NB4 (cell line): Measurements from ENCODE around the gene SLC6A18.
A peak's percentile ranks its signal among the peaks of the same experiment; 100 is the strongest.

Experiments used
- DNase-seq: peaks from one replicate; pipeline ENCODE4 v3.0.0; 2010; ENCODE audit warnings: low read depth
- H3K4me3 ChIP-seq: one replicate; pipeline ENCODE4 v1.5.1; 2011; ENCODE audit warnings: mild to moderate bottlenecking, low read depth, low read length, moderate library complexity
- CTCF ChIP-seq: IDR thresholded peaks from one replicate; pipeline ENCODE4 v1.5.1; 2012; ENCODE audit warnings: low read depth, low read length
- MYC ChIP-seq: IDR thresholded peaks from 2 replicates; pipeline ENCODE4 v1.6.1; 2011; ENCODE audit warnings: low read depth, low read length
- POLR2A ChIP-seq: IDR thresholded peaks from 2 replicates; pipeline ENCODE4 v1.6.1; 2011; ENCODE audit warnings: mild to moderate bottlenecking; ENCODE audit not compliant: insufficient read length; ENCODE audit errors: extremely low read depth
- TF ChIP-seq, protein P1 (sequence below): IDR thresholded peaks from 2 replicates; pipeline ENCODE4 v1.6.1; 2011; ENCODE audit warnings: low read depth, low read length

The SLC6A18 gene

DNA sequence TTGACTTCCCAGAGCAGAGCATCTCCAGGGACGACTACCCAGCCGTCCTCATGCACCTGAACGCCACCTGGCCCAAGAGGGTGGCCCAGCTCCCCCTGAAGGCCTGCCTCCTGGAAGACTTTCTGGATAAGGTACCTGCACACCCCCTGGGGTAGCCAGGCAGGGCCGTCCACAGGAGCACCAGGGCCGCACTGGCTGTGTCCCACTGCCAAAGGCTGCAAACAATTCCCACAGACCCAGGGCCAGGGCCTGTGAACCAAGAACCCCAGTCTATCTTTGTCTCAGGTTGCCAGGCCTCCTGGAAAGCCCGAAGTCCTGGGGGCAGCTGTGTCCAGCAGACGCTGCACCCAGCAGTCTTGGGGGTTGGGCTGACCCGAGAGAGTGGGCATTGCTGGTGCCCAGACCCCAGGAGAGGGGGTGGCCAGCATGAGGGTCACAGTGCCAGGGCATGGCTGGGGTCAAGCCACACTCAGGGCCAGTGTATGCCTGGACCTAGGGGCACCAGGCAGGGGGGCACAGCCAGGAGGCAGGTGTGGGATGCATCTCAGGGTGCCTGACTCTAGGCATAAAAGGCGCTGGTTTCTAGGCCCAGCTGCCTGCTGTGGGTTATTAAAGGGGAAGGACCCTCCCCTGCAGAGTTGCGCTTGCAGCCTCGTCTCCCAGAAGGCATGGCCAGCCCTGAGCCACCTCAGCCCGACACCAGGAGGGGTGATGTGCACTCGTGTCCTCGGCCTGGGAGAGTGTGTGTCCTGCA is 17.7 kb downstream of the SLC6A18 start:
- H3K4me3 ChIP-seq: no peak overlapping the region
- DNase-seq: no peak
- TF ChIP-seq CTCF (no peak), MYC (no peak), POLR2A (no peak)
- TF ChIP-seq, protein P1, sequence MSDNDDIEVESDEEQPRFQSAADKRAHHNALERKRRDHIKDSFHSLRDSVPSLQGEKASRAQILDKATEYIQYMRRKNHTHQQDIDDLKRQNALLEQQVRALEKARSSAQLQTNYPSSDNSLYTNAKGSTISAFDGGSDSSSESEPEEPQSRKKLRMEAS: no peak

- H3K4me3 ChIP-seq: no peak overlapping the region
- TF ChIP-seq MYC (no peak), CTCF (no peak), POLR2A (no peak)
- TF ChIP-seq, protein P1: no peak
- DNase-seq: no peak
Measured at GRCh38 chr5:1243487-1244130, 18.4 kb downstream of the SLC6A18 start.

DNA sequence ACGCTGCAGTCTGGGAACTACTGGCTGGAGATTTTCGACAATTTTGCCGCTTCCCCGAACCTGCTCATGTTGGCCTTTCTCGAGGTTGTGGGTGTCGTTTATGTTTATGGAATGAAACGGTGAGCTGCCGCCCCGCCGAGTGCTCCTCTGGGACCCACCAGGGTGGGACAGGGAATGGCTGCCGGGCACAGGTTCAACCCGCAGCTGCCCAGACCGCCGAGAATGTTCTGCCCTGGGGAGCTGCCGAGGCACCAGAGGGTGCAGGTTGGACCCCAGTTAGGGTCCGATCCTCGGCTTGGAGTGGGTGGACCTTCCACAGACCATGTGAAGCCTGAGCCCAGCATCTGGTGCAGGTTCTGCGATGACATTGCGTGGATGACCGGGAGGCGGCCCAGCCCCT is 19.1 kb downstream of the SLC6A18 start:
- TF ChIP-seq, protein P1: no peak
- no peak for TF ChIP-seq MYC
- TF ChIP-seq CTCF: no peak
- no peak for TF ChIP-seq POLR2A
- no peak for DNase-seq
- no peak overlapping the region for H3K4me3 ChIP-seq

- peak; percentile 41 for TF ChIP-seq CTCF
- TF ChIP-seq, protein P1: no peak
- no peak for TF ChIP-seq MYC
- no peak overlapping the region for H3K4me3 ChIP-seq
- DNase-seq: peak; percentile 39
Measured at GRCh38 chr5:1244976-1245375, 19.8 kb downstream of the SLC6A18 start.

DNA sequence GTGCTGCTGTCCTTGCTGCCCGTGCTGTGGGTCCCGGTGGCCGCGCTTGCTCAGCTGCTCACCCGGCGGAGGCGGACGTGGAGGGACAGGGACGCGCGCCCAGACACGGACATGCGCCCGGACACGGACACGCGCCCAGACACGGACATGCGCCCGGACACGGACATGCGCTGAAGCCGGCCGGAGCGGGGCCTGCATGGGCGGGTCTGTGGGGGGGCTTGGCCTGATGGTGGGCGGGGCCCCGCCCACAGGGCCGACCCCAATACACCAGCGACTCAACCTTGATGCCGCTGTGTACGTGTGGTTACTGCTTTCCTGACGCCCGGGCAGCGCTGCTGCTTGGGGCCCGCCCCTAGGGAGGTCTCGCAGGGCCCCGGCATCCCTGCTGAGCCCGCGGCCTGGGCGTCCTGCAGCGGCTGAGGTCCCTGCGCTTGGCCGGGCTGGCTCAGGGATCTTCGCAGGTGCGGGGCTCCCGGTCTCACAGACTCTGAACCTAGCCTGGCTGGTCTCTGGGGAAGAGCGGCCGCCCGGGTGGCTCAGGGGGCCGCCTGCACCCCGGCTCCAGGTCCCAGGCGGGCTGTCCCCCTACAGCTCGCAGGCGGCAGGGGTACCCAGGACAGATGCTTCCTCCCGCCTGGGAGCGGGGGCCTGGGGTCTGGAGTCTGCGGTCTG is 20.9 kb downstream of the SLC6A18 start:
- DNase-seq: no peak
- no peak overlapping the region for H3K4me3 ChIP-seq
- TF ChIP-seq MYC (no peak), CTCF (no peak), POLR2A (no peak)
- TF ChIP-seq, protein P1: no peak
